Measurements from ENCODE around the gene GRB10. TPM values are rescaled to one million over a fixed set of nuclear protein-coding genes. Genes with fewer than 3 reads are reported as not detected.

The GRB10 gene
- total and polyA plus RNA-seq, 2 of the 8 experiments (the other 6 are each of a cell fraction or from before 2014, with no cell fraction given) = 35.7 to 97.0 TPM

- Histone ChIP-seq H2BK120ac (replicated peaks; ENCODE audit: low read depth, low read length) (no peak overlapping the region), H3K4me3 (ENCODE audit: extremely low read depth in 1 of 4, insufficient read depth in 2 of 4, low read depth in 3 of 4, low read length in 4 of 4) (no peak overlapping the region), H3K4me1 (replicated peaks in 1 of 4; ENCODE audit: control insufficient read depth in 3 of 4, insufficient read depth in 4 of 4, low read length in 3 of 4) (peaks cover 2 to 3% (median 2%) of the 10 kb centered on the region in 4 experiments; a peak in 3 of 7 replicates), H3K79me2 (ENCODE audit: control insufficient read depth in 1 of 2, insufficient read depth in 2 of 2, low read length in 2 of 2) (peaks cover 0 to 76% of the 10 kb centered on the region in 2 experiments; a peak in 3 of 4 replicates), H4K8ac (ENCODE audit: extremely low read depth, insufficient read depth, low read length) (no peak overlapping the region; the same call in 1 of the 2 replicates), H3K9ac (replicated peaks in 1 of 4; ENCODE audit: extremely low read depth in 1 of 4, low read depth in 3 of 4, low read length in 3 of 4) (no peak overlapping the region), H2BK15ac (ENCODE audit: low read length) (no peak overlapping the region), H2AK5ac (ENCODE audit: low read depth, low read length) (no peak overlapping the region), H3K36me3 (ENCODE audit: control insufficient read depth in 2 of 4, insufficient read depth in 4 of 4, low read length in 3 of 4) (peaks cover 0 to 3% (median 0%) of the 10 kb centered on the region in 4 experiments; a peak in 1 of 8 replicates), H3K27me3 (replicated peaks in 1 of 4; ENCODE audit: control insufficient read depth in 3 of 4, extremely low read depth in 1 of 4, insufficient read depth in 3 of 4, low read length in 3 of 4) (no peaks in the 10 kb centered on the region), H2AFZ (ENCODE audit: low read length) (no peak overlapping the region), H3K9me3 (ENCODE audit: insufficient read depth in 2 of 2, low read depth in 1 of 2, low read length in 1 of 2) (no peaks in the 10 kb centered on the region), H3K23me2 (ENCODE audit: low read depth, low read length) (no peaks in the 10 kb centered on the region), H4K91ac (replicated peaks; ENCODE audit: insufficient read length, low read length) (no peak overlapping the region), H3K56ac (replicated peaks; ENCODE audit: insufficient read length, low read depth, low read length) (no peak overlapping the region), H3K4ac (replicated peaks; ENCODE audit: insufficient read length, low read depth, low read length) (no peak overlapping the region), H3K18ac (ENCODE audit: extremely low read depth, low read length) (no peak overlapping the region), H4K5ac (ENCODE audit: insufficient read length, low read depth, low read length) (no peak overlapping the region), H3K23ac (ENCODE audit: insufficient read length) (no peak overlapping the region), H3K27ac (ENCODE audit: low read depth, low read length) (no peak overlapping the region), H2BK5ac (ENCODE audit: low read depth, low read length) (no peak overlapping the region), H3K14ac (ENCODE audit: insufficient read length) (no peak overlapping the region), H3K79me1 (ENCODE audit: low read depth, low read length) (peaks cover 26% of the 10 kb centered on the region), H2BK20ac (ENCODE audit: low read length) (no peak overlapping the region), H4K20me1 (replicated peaks in 1 of 2; ENCODE audit: control insufficient read depth in 1 of 2, insufficient read depth in 2 of 2, low read length in 2 of 2) (peaks cover 0 to 13% of the 10 kb centered on the region in 2 experiments), H2BK12ac (ENCODE audit: low read depth, low read length) (no peak overlapping the region), H3K4me2 (ENCODE audit: insufficient read depth in 1 of 2, low read depth in 2 of 2, low read length in 2 of 2) (no peak overlapping the region)
- 91% methylated on average over 9 of the region's 9 CpGs; no CpG with 5 or more reads in 1 of the 2 experiments for WGBS, 2 experiments (ENCODE audit: extremely low coverage in 1 of 2, insufficient coverage in 1 of 2, insufficient read length in 1 of 2, insufficient replicate concordance in 2 of 2, low coverage in 1 of 2, low lambda C conversion rate in 2 of 2, missing lambda C conversion rate in 1 of 2)
- FAIRE-seq (no peak), DNase-seq (ENCODE audit: low read depth in 1 of 2, low spot score in 2 of 2) (no peak)
- CTCF ChIA-PET (ENCODE audit: partially characterized antibody) = interaction anchor here (0.6 to 1.4 kb wide), 3 partner anchors 16 to 223 kb away, joined by 4 to 5 read pairs (median 4); no protein-coding TSS in a partner anchor
- POLR2A ChIA-PET (ENCODE audit: partially characterized antibody) = interaction anchor here (1.2 kb wide), 1 partner anchor 66 kb away, joined by 3 read pairs; no protein-coding TSS in a partner anchor
- no peak for TF ChIP-seq HDAC6 (IDR thresholded peaks at IDR 0.05; ENCODE audit: low read depth, low read length)
- TF ChIP-seq RFX5 (IDR thresholded peaks at IDR 0.05; ENCODE audit: borderline replicate concordance, low read depth, low read length) = no peak
- TF ChIP-seq SAP30 (IDR thresholded peaks at IDR 0.05; ENCODE audit: insufficient read depth, insufficient replicate concordance, low read length) = no peak
Observed at GRCh38 chr7:50723888-50724287, 58.8 kb downstream of the GRB10 start.

All from H1 (cell line).